Umbilical cord (tissue), 2 donors: Measurements from ENCODE around the gene ITIH4. TPM values are rescaled to one million over a fixed set of nuclear protein-coding genes. Genes with fewer than 3 reads are reported as not detected.

ENCODE experiments used
- DNase-seq: peaks from one replicate; pipeline ENCODE4 v3.0.0-alpha.2; 2015; ENCODE audit warnings: low spot score
- total RNA-seq: library from RNA; depleted of rRNA; stranded (reverse); fragments of >200 nt; gene quantifications from one replicate; pipeline ENCODE4 v1.2.3, GENCODE V29; 2014; ENCODE audit warnings: low replicate concordance; ENCODE audit not compliant: insufficient read depth

Gene ITIH4
- total RNA-seq = 12.5 TPM

GRCh38 chr3:52830535-52831258 is at the start of gene ITIH4:
ITIH4 (minus strand) TSS chr3:52830672; CDS start chr3:52830642, 30 bp downstream.
- no peak for DNase-seq

DNA sequence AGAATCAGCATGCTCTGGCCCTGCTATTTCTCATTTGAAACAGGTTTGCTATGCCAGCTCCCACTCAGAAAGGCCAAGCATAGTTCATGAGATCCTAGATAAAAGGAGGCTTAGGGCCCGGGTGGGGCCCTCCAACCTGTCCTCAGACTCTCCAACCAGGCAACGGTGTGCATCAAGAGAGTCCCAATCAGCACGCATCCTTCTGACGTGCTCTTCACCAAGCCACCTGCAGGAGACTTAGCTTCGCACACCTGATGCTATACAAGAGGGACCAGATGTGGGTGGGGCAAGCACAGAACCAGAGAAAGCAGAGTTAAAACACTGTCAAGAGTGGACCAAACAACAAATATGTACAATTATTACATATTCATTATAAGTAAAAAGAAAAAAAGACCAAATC is 49.6 kb upstream of the ITIH4 start:
- no peak for DNase-seq

- DNase-seq = no peak
These were observed 49.1 kb upstream of the ITIH4 start for GRCh38 chr3:52879581-52879980.

DNA sequence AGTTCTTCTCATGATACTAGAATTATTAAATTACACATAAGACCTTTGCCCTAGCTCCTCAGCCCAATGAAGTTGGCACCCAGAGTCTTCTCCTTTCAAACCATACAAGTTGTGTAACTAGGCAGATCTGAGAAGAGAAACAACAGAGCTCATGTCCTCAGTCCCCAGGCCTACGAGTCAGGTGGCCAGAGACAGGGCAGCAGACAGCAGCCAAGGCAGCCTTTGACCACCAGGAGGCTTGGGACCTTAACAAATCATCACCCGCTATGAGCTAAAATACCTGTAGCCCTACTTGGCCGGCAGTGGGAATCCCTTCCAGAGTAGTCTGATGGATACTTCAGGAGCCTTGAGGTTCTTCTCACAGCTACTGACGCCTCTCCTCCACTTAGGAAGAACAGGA is 48.6 kb upstream of the ITIH4 start:
- DNase-seq = no peak

GRCh38 chr3:52877085-52877484 is 46.6 kb upstream of the ITIH4 start:
- no peak for DNase-seq

- no peak for DNase-seq
These were observed 44.6 kb upstream of the ITIH4 start for GRCh38 chr3:52874864-52875587.

DNA sequence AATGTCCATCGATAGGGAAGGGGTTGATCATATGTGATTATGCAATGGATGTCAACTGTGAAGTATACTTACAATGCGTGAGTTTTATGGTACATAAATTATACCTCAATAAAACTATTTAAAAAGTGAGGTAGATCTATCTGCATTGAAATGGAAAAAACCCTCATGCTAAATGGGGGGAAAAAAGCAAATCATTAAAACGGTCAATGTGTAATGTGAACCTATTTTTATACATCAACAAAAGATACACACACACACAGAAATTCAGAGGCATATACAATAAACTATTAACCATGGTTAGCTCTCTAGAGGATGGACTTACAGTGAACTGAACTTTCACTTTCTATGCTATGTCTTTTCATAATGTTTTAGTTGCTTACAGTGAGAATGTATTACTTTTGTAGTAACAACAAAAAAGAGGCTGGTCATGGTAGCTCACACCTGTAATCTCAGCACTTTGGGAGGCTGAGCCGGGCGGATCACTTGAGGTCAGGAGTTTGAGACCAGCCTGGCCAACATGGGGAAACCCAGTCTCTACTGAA is 43.8 kb upstream of the ITIH4 start:
- no peak for DNase-seq

GRCh38 chr3:52873433-52874159 is 43.1 kb upstream of the ITIH4 start:
- DNase-seq = no peak

- no peak for DNase-seq
These were observed 41.8 kb upstream of the ITIH4 start for GRCh38 chr3:52872245-52872644.

DNA sequence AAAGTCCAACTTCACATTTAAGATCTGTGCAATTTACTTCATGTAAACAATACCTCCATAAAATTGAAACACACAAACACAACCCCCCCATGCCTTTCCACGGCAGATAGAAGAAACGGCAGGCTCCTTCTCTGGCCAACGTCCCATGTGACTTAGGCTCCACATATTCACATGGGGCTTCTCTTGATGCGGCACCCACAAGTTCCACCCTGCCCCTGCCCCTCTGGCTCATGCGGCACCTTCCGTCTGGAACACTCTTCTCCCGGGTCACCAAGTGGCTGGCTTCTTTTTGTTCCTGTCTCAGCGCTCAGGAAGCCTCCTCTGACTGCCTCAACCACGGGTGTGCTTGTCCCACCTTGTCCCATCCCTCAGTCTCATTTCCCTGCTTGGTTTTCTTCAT is 41.3 kb upstream of the ITIH4 start:
- no peak for DNase-seq

GRCh38 chr3:52870471-52870870 is 40.0 kb upstream of the ITIH4 start:
- no peak for DNase-seq

DNA sequence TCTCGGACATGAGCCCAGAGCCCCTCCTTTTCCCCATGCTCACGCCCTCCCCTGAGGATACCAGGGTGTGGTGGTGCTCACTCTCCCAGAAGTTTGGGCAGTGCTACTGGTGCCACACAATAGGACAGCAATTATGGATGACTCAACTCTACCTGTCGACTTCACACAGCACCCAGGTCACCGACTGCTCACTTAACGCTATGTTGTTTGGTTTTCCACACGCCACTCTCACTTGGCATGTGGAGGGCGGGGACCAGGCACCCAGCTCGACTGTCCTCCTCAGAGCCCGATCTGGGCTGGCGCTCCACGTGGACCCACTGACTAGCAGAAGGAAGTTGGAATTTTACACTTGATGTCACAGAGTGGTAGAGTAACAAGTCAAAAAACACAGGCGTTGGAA is 36.0 kb upstream of the ITIH4 start:
- no peak for DNase-seq

GRCh38 chr3:52865994-52866393 is 35.5 kb upstream of the ITIH4 start:
- no peak for DNase-seq

- no peak for DNase-seq
These were observed 29.9 kb upstream of the ITIH4 start for GRCh38 chr3:52860424-52860768.

- DNase-seq = no peak
These were observed 29.4 kb upstream of the ITIH4 start for GRCh38 chr3:52859686-52860423.

GRCh38 chr3:52857864-52858263 is 27.4 kb upstream of the ITIH4 start:
- DNase-seq = no peak

DNA sequence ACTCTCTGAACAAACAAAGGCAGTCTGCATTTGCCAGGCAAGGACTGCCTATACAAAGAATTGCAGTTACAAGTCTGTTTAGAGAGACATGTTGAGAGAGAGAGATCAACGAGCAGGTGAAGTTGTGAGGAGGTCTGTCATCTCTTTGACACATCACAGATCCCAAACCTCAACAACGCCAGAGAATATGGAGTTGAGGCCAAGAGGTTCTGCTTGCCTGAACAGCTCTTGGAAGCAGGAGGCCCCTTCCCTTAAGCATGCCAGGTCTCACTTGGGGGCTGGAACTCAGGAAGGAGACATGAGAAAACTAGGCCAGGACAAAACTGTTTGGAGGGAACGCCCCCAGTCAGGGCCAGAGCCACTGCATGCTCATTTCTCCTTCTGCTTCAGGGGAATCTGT is 26.7 kb upstream of the ITIH4 start:
- peak; percentile 10 for DNase-seq

DNA sequence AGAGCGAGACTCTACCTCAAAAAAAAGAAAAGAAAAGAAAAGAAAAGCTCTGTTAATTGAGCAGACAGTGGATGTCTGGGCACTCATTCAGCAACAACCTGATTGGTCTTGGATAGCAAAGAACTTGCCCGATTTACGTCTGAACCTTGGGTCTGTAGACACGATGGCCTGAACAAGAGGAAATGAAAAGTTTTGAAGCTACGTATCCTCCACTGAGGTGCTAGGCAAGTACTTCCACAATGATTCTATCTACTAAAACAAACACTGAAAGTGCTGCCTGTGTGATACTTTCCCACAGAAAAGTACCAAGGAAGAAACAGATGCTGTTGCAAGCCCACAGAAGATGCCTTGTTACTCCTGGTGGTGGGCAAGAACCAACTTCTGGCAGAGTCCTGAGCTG is 26.2 kb upstream of the ITIH4 start:
- DNase-seq = no peak

GRCh38 chr3:52854013-52854412 is 23.5 kb upstream of the ITIH4 start:
- no peak for DNase-seq

- no peak for DNase-seq
These were observed 21.9 kb upstream of the ITIH4 start for GRCh38 chr3:52852419-52852818.

- DNase-seq = peak; percentile 34
These were observed 20.9 kb upstream of the ITIH4 start for GRCh38 chr3:52851348-52851747.

- no peak for DNase-seq
These were observed 19.2 kb upstream of the ITIH4 start for GRCh38 chr3:52849656-52850055.
